Trophoblast cell (in vitro differentiated cells and primary cell): ENCODE measurements around the gene COL25A1.

Source experiments
- DNase-seq, 2 donors: peaks; one replicate each; pipeline ENCODE4 v3.0.0-alpha.2; 2016
- H2AFZ ChIP-seq: 2 replicates; pipeline ENCODE4 v1.6.1; 2013; ENCODE audit warnings: low read length, moderate library complexity, mild to moderate bottlenecking; ENCODE audit not compliant: insufficient read depth, poor library complexity
- H2AK5ac ChIP-seq: 2 replicates; pipeline ENCODE4 v1.6.1; 2013; ENCODE audit warnings: mild to moderate bottlenecking, low read length
- H2BK120ac ChIP-seq: 2 replicates; pipeline ENCODE4 v1.6.1; 2013; ENCODE audit warnings: low read length, mild to moderate bottlenecking, moderate library complexity; ENCODE audit not compliant: insufficient read depth, poor library complexity
- H2BK12ac ChIP-seq: 2 replicates; pipeline ENCODE4 v1.6.1; 2013; ENCODE audit warnings: mild to moderate bottlenecking, low read length, moderate library complexity
- H2BK5ac ChIP-seq: 2 replicates; pipeline ENCODE4 v1.6.1; 2013; ENCODE audit warnings: low read length, low read depth, moderate library complexity, mild to moderate bottlenecking; ENCODE audit not compliant: poor library complexity
- H3K14ac ChIP-seq: 2 replicates; pipeline ENCODE4 v1.6.1; 2013; ENCODE audit warnings: mild to moderate bottlenecking, low read length
- H3K18ac ChIP-seq: 2 replicates; pipeline ENCODE4 v1.6.1; 2013; ENCODE audit warnings: mild to moderate bottlenecking, low read length
- H3K23ac ChIP-seq: 2 replicates; pipeline ENCODE4 v1.6.1; 2013; ENCODE audit warnings: low read length
- H3K27ac ChIP-seq: 2 replicates; pipeline ENCODE4 v1.5.1; 2013; ENCODE audit warnings: low read depth, mild to moderate bottlenecking, inconsistent platforms, low read length, moderate library complexity
- H3K27me3 ChIP-seq: 2 replicates; pipeline ENCODE4 v1.6.1; 2013; ENCODE audit warnings: inconsistent platforms, mild to moderate bottlenecking, low read length, moderate library complexity; ENCODE audit not compliant: insufficient read depth
- H3K36me3 ChIP-seq, 2 experiments: 1 replicate in 1 of 2; 2 replicates in 1 of 2; pipeline ENCODE4 v1.6.1; 2013; ENCODE audit warnings: low read length in 2 of 2, mild to moderate bottlenecking in 2 of 2, moderate library complexity in 1 of 2; ENCODE audit not compliant: insufficient read depth in 2 of 2, control insufficient read depth in 1 of 2
- H3K4ac ChIP-seq: 2 replicates; pipeline ENCODE4 v1.6.1; 2013; ENCODE audit warnings: low read depth, mild to moderate bottlenecking, low read length, moderate library complexity
- H3K4me1 ChIP-seq, 2 experiments: 1 replicate in 1 of 2; 2 replicates in 1 of 2; pipeline ENCODE4 v1.6.1; 2013; ENCODE audit warnings: low read length in 2 of 2, mild to moderate bottlenecking in 2 of 2, moderate library complexity in 1 of 2; ENCODE audit not compliant: insufficient read depth in 2 of 2, control insufficient read depth in 1 of 2
- H3K4me2 ChIP-seq: 2 replicates; pipeline ENCODE4 v1.6.1; 2013; ENCODE audit warnings: inconsistent platforms, mild to moderate bottlenecking, low read length, moderate library complexity
- H3K4me3 ChIP-seq: 2 replicates; pipeline ENCODE4 v1.5.1; 2013; ENCODE audit warnings: mild to moderate bottlenecking, low read depth, low read length, inconsistent platforms
- H3K79me1 ChIP-seq: one replicate; pipeline ENCODE4 v1.6.1; 2013; ENCODE audit warnings: low read length
- H3K79me2 ChIP-seq: 2 replicates; pipeline ENCODE4 v1.6.1; 2013; ENCODE audit warnings: low read length, mild to moderate bottlenecking; ENCODE audit not compliant: control insufficient read depth, insufficient read depth, poor library complexity
- H3K9ac ChIP-seq: 2 replicates; pipeline ENCODE4 v1.6.1; 2013; ENCODE audit warnings: mild to moderate bottlenecking, low read length
- H3K9me3 ChIP-seq: 2 replicates; pipeline ENCODE4 v1.6.1; 2013; ENCODE audit warnings: low read depth, mild to moderate bottlenecking, control low read depth, inconsistent platforms, low read length; ENCODE audit not compliant: insufficient read depth
- H4K12ac ChIP-seq: 2 replicates; pipeline ENCODE4 v1.6.1; 2013; ENCODE audit warnings: low read depth, mild to moderate bottlenecking, low read length, moderate library complexity
- H4K8ac ChIP-seq: 2 replicates; pipeline ENCODE4 v1.6.1; 2013; ENCODE audit warnings: low read depth, mild to moderate bottlenecking, low read length, moderate library complexity
- H4K91ac ChIP-seq: one replicate; pipeline ENCODE4 v1.6.1; 2013; ENCODE audit warnings: low read depth, mild to moderate bottlenecking, low read length, moderate library complexity
- WGBS: extraction: QIAGEN DNeasy Blood & Tissue Kit; methylation state at CpG from one replicate; pipeline ENCODE4 v1.1.7; 2013; ENCODE audit warnings: missing lambda C conversion rate; ENCODE audit not compliant: insufficient read length, insufficient coverage; ENCODE audit errors: extremely low coverage; 5-methylcytosine and 5-hydroxymethylcytosine counted together

Gene COL25A1

GRCh38 chr4:109195646-109196045 is 106.8 kb downstream of the COL25A1 start:
- H3K27me3 ChIP-seq: no peaks in the 10 kb centered on the region
- H3K79me2 ChIP-seq: no peaks in the 10 kb centered on the region
- H3K9ac ChIP-seq: no peak overlapping the region
- H3K4ac ChIP-seq: no peak overlapping the region
- no CpG with 5 or more reads among the region's 1 CpG for WGBS
- no peaks in the 10 kb centered on the region for H3K79me1 ChIP-seq
- no peak overlapping the region for H3K27ac ChIP-seq
- no peak overlapping the region for H4K91ac ChIP-seq
- no peak overlapping the region for H3K18ac ChIP-seq
- no peak overlapping the region for H2BK12ac ChIP-seq
- H3K23ac ChIP-seq: no peak overlapping the region
- H3K4me1 ChIP-seq: no peaks in the 10 kb centered on the region
- H3K4me3 ChIP-seq: no peak overlapping the region
- no peak overlapping the region for H4K12ac ChIP-seq
- H2BK5ac ChIP-seq: no peak overlapping the region
- H3K4me2 ChIP-seq: no peak overlapping the region
- H4K8ac ChIP-seq: no peak overlapping the region
- no peak overlapping the region for H2AK5ac ChIP-seq
- H2AFZ ChIP-seq: no peak overlapping the region
- H3K14ac ChIP-seq: no peak overlapping the region
- no peak overlapping the region for H2BK120ac ChIP-seq
- peaks cover 0 to 1% of the 10 kb centered on the region in 2 experiments for H3K36me3 ChIP-seq
- H3K9me3 ChIP-seq: no peaks in the 10 kb centered on the region
- DNase-seq: no peak

GRCh38 chr4:109191216-109191615 is 111.2 kb downstream of the COL25A1 start:
- Histone ChIP-seq H3K4me3 (no peak overlapping the region), H3K9me3 (no peaks in the 10 kb centered on the region), H3K4me2 (no peak overlapping the region), H3K9ac (peak overlapping the region; percentile 58), H3K4ac (no peak overlapping the region), H3K27me3 (no peaks in the 10 kb centered on the region), H4K8ac (no peak overlapping the region), H3K79me1 (no peaks in the 10 kb centered on the region), H3K14ac (no peak overlapping the region), H2AFZ (no peak overlapping the region), H3K36me3 (peaks cover 0 to 1% of the 10 kb centered on the region in 2 experiments), H4K91ac (no peak overlapping the region), H3K79me2 (no peaks in the 10 kb centered on the region), H2AK5ac (no peak overlapping the region), H3K23ac (peak overlapping the region; percentile 92), H3K4me1 (no peaks in the 10 kb centered on the region), H3K27ac (no peak overlapping the region), H4K12ac (no peak overlapping the region), H2BK12ac (no peak overlapping the region), H2BK5ac (no peak overlapping the region), H3K18ac (no peak overlapping the region), H2BK120ac (no peak overlapping the region)
- WGBS: no CpG with 5 or more reads among the region's 5 CpGs
- no peak for DNase-seq

- Histone ChIP-seq H3K36me3 (no peaks in the 10 kb centered on the region), H3K14ac (no peak overlapping the region), H3K4me2 (no peak overlapping the region), H2AFZ (no peak overlapping the region), H2BK5ac (no peak overlapping the region), H3K18ac (no peak overlapping the region), H3K4me1 (peaks cover 3 to 6% of the 10 kb centered on the region in 2 experiments), H3K9ac (no peak overlapping the region), H3K27ac (no peak overlapping the region), H2BK120ac (no peak overlapping the region), H4K8ac (no peak overlapping the region), H4K12ac (no peak overlapping the region), H3K79me1 (no peaks in the 10 kb centered on the region), H3K4ac (no peak overlapping the region), H3K79me2 (no peaks in the 10 kb centered on the region), H4K91ac (no peak overlapping the region), H2BK12ac (no peak overlapping the region), H3K27me3 (no peaks in the 10 kb centered on the region), H2AK5ac (no peak overlapping the region), H3K23ac (no peak overlapping the region), H3K9me3 (no peaks in the 10 kb centered on the region), H3K4me3 (no peak overlapping the region)
- no peak for DNase-seq
- WGBS: no CpG with 5 or more reads among the region's 4 CpGs
Observed at GRCh38 chr4:109186458-109186945, 116.0 kb downstream of the COL25A1 start.

- DNase-seq: no peak
Observed at GRCh38 chr4:109185951-109186350, 116.5 kb downstream of the COL25A1 start.

More at GRCh38 chr4:109185951-109186350, 116.5 kb downstream of the COL25A1 start:
- H3K79me2 ChIP-seq: no peaks in the 10 kb centered on the region
- WGBS: no CpG with 5 or more reads among the region's 7 CpGs
- H3K4me1 ChIP-seq: peaks cover 3 to 6% of the 10 kb centered on the region in 2 experiments
- no peaks in the 10 kb centered on the region for H3K79me1 ChIP-seq
- no peak overlapping the region for H3K4me3 ChIP-seq
- H2BK120ac ChIP-seq: no peak overlapping the region
- H3K4me2 ChIP-seq: no peak overlapping the region
- no peak overlapping the region for H2BK5ac ChIP-seq
- H4K12ac ChIP-seq: no peak overlapping the region
- no peak overlapping the region for H3K4ac ChIP-seq
- H3K14ac ChIP-seq: no peak overlapping the region
- H3K36me3 ChIP-seq: no peaks in the 10 kb centered on the region
- no peaks in the 10 kb centered on the region for H3K9me3 ChIP-seq
- H2BK12ac ChIP-seq: no peak overlapping the region
- no peak overlapping the region for H2AK5ac ChIP-seq
- H3K27ac ChIP-seq: no peak overlapping the region
- H3K18ac ChIP-seq: no peak overlapping the region
- H4K91ac ChIP-seq: no peak overlapping the region
- H2AFZ ChIP-seq: no peak overlapping the region
- H4K8ac ChIP-seq: no peak overlapping the region
- H3K23ac ChIP-seq: no peak overlapping the region
- H3K27me3 ChIP-seq: no peaks in the 10 kb centered on the region
- H3K9ac ChIP-seq: no peak overlapping the region
